ENCODE results near the gene NTRK2.

DNA sequence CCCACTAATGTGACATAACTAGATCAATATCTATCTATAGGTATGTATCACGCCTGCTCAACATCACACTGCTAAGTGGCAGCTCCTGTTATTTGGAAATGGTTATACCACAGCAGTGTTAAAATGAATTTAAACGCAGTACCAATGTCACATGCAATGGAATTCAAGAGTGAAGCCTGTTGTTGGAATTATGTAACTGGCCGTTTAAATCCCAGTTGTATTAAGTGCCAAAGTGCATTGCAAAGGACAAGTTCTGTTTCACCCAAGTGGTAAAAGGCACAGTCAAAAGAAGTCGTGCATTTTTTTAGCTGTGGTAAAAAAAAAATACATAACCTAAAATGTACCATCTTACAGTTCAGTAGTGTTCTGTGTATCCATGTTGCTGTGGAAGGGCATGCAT, 4.3 kb downstream of the NTRK2 start:
- TF ChIP-seq, protein P1, sequence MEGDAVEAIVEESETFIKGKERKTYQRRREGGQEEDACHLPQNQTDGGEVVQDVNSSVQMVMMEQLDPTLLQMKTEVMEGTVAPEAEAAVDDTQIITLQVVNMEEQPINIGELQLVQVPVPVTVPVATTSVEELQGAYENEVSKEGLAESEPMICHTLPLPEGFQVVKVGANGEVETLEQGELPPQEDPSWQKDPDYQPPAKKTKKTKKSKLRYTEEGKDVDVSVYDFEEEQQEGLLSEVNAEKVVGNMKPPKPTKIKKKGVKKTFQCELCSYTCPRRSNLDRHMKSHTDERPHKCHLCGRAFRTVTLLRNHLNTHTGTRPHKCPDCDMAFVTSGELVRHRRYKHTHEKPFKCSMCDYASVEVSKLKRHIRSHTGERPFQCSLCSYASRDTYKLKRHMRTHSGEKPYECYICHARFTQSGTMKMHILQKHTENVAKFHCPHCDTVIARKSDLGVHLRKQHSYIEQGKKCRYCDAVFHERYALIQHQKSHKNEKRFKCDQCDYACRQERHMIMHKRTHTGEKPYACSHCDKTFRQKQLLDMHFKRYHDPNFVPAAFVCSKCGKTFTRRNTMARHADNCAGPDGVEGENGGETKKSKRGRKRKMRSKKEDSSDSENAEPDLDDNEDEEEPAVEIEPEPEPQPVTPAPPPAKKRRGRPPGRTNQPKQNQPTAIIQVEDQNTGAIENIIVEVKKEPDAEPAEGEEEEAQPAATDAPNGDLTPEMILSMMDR (IDR thresholded peaks at IDR 0.05; ENCODE audit: poor library complexity): no peak
- TF ChIP-seq EZH2 (IDR thresholded peaks at IDR 0.05; ENCODE audit: borderline replicate concordance): no peak

Data from hepatocyte (in vitro differentiated cells).